Testis (tissue), 3 donors: ENCODE results near the gene KYAT1. TPM values are rescaled to one million over a fixed set of nuclear protein-coding genes. Genes with fewer than 3 reads are reported as not detected.

ENCODE experiments used
- DNase-seq: peaks from one replicate; pipeline ENCODE4 v3.0.0-alpha.2; 2019
- H3K27ac ChIP-seq, 2 donors: fragments of 200-600 bp; sonication (generic); one replicate each; pipeline ENCODE4 v1.5.1; 2019
- H3K27me3 ChIP-seq: fragments of 200-600 bp; sonication (generic); one replicate; pipeline ENCODE4 v1.5.1; 2019
- H3K36me3 ChIP-seq: fragments of 200-600 bp; sonication (generic); one replicate; pipeline ENCODE4 v1.5.1; 2017; ENCODE audit warnings: low read depth; ENCODE audit errors: missing control alignments
- H3K4me1 ChIP-seq: fragments of 200-600 bp; sonication (generic); one replicate; pipeline ENCODE4 v1.5.1; 2019
- H3K4me3 ChIP-seq, 2 donors: fragments of 200-600 bp; sonication (generic); one replicate each; pipeline ENCODE4 v1.5.1; 2017 to 2019
- H3K9me3 ChIP-seq: fragments of 200-600 bp; sonication (generic); one replicate; pipeline ENCODE4 v1.5.1; 2017
- POLR2A ChIP-seq: fragments of 450-650 bp; IDR thresholded peaks from one replicate; pipeline ENCODE4 v1.6.1; 2017; ENCODE audit warnings: antibody characterized with exemption, mild to moderate bottlenecking, moderate library complexity
- WGBS, 2 donors: methylation state at CpG; one replicate each; pipeline ENCODE4 v1.1.5; 2018; 5-methylcytosine and 5-hydroxymethylcytosine counted together
- intact Hi-C: fragments of 100-400 bp; cut with DNase I; formaldehyde crosslinking; loops from one replicate; pipeline ENCODE4 v1.15.1; 2023; ENCODE audit warnings: low total_unique reads
- polyA plus RNA-seq: library from polyadenylated mRNA; stranded (reverse); fragments of 350-450 nt; fragmentation: Illumina TruSeq; extraction: RNeasy Lipid Tissue Mini Kit (QIAGEN cat#74804); gene quantifications from one replicate; pipeline ENCODE4 v1.2.3, GENCODE V29; 2014; ENCODE audit warnings: low read depth, low replicate concordance; ENCODE audit not compliant: insufficient read depth
- total RNA-seq, 2 donors: library from RNA; depleted of rRNA; stranded (reverse); fragments of >200 nt; gene quantifications; one replicate each; pipeline ENCODE4 v1.2.3, GENCODE V29; 2016
- TF ChIP-seq, protein P1 (sequence below), 3 experiments: fragments of 450-650 bp in 2 of 3; fragments of 200-600 bp in 1 of 3; sonication (generic) in 1 of 3; IDR thresholded peaks; one replicate each; pipeline ENCODE4 v1.5.1; 2016 to 2019; ENCODE audit warnings: antibody characterized with exemption in 3 of 3, mild to moderate bottlenecking in 2 of 3, moderate library complexity in 1 of 3

Gene KYAT1
- total and polyA plus RNA-seq, 3 donors from 2014 or later: 11.6 to 18.0 (median 14.0) TPM

GRCh38 chr9:128841694-128842492, 39.9 kb downstream of the KYAT1 start:
- Histone ChIP-seq H3K27me3 (no peaks in the 10 kb centered on the region), H3K4me3 (no peak overlapping the region), H3K36me3 (no peaks in the 10 kb centered on the region), H3K4me1 (no peaks in the 10 kb centered on the region), H3K9me3 (no peaks in the 10 kb centered on the region), H3K27ac (no peak overlapping the region)
- no peak for TF ChIP-seq POLR2A
- TF ChIP-seq, protein P1, sequence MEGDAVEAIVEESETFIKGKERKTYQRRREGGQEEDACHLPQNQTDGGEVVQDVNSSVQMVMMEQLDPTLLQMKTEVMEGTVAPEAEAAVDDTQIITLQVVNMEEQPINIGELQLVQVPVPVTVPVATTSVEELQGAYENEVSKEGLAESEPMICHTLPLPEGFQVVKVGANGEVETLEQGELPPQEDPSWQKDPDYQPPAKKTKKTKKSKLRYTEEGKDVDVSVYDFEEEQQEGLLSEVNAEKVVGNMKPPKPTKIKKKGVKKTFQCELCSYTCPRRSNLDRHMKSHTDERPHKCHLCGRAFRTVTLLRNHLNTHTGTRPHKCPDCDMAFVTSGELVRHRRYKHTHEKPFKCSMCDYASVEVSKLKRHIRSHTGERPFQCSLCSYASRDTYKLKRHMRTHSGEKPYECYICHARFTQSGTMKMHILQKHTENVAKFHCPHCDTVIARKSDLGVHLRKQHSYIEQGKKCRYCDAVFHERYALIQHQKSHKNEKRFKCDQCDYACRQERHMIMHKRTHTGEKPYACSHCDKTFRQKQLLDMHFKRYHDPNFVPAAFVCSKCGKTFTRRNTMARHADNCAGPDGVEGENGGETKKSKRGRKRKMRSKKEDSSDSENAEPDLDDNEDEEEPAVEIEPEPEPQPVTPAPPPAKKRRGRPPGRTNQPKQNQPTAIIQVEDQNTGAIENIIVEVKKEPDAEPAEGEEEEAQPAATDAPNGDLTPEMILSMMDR (IDR thresholded peaks at IDR 0.05): no peak
- WGBS, 2 donors: 90 to 91% methylated on average over 12 of the region's 12 CpGs
- no peak for DNase-seq
- intact Hi-C loops: no loop called here

DNA sequence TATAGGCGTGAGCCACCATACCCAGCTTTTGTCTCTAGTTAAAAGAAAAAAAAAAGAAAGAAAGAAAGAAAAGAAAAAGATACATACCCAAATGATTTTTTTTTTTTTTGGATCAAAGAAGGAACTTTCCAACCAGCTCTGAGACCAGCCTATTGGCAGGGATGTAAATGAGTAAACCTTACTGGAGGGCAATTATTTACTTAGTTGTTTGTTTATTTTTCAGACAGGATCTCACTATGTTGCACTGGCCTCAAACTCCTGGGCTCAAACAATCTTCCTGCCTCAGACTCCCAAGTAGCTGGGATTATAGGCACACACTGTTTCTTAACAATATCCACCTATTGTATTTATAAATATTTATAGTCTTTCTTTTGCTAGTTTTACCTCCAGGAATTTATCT, 41.2 kb downstream of the KYAT1 start:
- WGBS, 2 donors: 92 to 97% methylated on average over 1 of the region's 1 CpG
- Histone ChIP-seq H3K4me1 (no peaks in the 10 kb centered on the region), H3K36me3 (no peaks in the 10 kb centered on the region), H3K27ac (no peak overlapping the region), H3K27me3 (no peaks in the 10 kb centered on the region), H3K4me3 (no peak overlapping the region), H3K9me3 (no peaks in the 10 kb centered on the region)
- DNase-seq: no peak
- intact Hi-C loops: no loop called here
- TF ChIP-seq POLR2A: no peak
- TF ChIP-seq, protein P1 (IDR thresholded peaks at IDR 0.05): no peak

DNA sequence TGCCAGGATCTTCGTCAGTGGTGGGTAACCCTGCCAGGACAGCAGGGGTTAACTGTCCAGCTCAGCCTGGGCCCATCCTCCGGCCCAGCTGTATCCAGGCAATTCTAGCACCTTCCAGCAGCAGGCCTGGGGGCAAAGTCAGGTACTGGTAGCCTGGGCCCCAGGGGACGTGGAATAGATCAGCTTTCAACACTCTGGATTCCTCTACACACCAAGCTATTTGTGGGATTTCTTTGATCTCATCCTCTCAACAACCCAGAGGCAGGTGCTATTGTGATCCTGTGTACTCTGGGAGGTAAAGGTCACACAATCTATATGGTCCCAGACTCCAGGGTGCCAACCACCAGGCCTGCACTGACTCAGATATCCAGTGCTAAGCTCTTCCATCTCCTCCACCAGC, 43.4 kb downstream of the KYAT1 start:
- Histone ChIP-seq H3K36me3 (no peaks in the 10 kb centered on the region), H3K9me3 (no peaks in the 10 kb centered on the region), H3K27me3 (no peaks in the 10 kb centered on the region), H3K4me3 (no peak overlapping the region), H3K4me1 (no peaks in the 10 kb centered on the region), H3K27ac (no peak overlapping the region)
- TF ChIP-seq, protein P1 (IDR thresholded peaks at IDR 0.05): no peak
- no peak for TF ChIP-seq POLR2A
- intact Hi-C loops: no loop called here
- DNase-seq: no peak
- 79 to 100% methylated on average over 3 of the region's 3 CpGs for WGBS, 2 donors

DNA sequence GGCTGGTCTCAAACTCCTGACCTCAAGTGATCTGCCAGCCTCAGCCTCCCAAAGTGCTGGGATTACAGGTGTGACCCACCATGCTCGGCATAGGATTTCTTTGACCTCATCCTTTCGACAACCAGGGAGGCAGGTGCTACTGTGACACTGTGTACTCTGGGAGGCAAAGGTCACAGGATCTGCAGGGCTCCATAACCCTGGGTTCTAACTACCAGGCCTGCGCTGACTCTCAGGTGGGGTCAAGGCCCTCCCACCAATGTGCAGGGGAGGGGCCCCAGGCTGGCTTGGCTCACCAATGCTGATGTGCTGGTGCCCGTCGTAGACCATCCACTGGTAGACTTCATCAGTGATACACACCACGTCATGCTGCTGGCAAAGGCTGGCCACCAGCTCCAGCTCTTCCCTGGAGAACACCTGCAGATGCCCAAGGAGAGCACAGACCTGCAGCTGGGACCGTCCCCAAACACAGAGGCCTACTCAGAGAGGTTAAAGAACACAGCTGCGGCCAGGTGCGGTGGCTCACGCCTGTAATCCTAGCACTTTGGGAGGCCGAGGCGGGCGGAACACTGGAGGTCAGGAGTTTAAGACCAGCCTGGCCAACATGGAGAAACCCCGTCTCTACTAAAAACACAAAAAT, 45.1 kb downstream of the KYAT1 start:
- Histone ChIP-seq H3K27ac (no peak overlapping the region), H3K4me3 (no peak overlapping the region), H3K36me3 (no peaks in the 10 kb centered on the region), H3K9me3 (no peaks in the 10 kb centered on the region), H3K27me3 (no peaks in the 10 kb centered on the region), H3K4me1 (no peaks in the 10 kb centered on the region)
- 86 to 93% methylated on average over 11 to 14 of the region's 14 CpGs for WGBS, 2 donors
- intact Hi-C loops: no loop called here
- DNase-seq: no peak
- no peak for TF ChIP-seq POLR2A
- TF ChIP-seq, protein P1 (IDR thresholded peaks at IDR 0.05): no peak
